A549 treated with dexamethasone at 1 μM for 4 hours (cell line): Measurements from ENCODE around the gene PCDHA8. TPM values are rescaled to one million over a fixed set of nuclear protein-coding genes. Genes with fewer than 3 reads are reported as not detected.

Experiments
- total RNA-seq: library from RNA; stranded (reverse); fragments of 200-300 nt; extraction: Qiagen RNA extraction; gene quantifications from 5 replicates; pipeline ENCODE4 v1.2.3, GENCODE V29; 2022

Gene PCDHA8
- total RNA-seq, 1 experiment from 2014 or later, result 0.04 TPM

Other genes starting within 250 kb of the PCDHA8 start
- gene CD14, start 208.0 kb upstream of the PCDHA8 start, total RNA-seq, result 2.6 to 3.4 TPM (median 3.0 TPM) in 5 replicates
- 8.1 to 14.2 TPM (median 10.8 TPM) in 5 replicates for gene TMCO6, start 201.7 kb upstream of the PCDHA8 start, total RNA-seq
- 87.2 to 125 TPM (median 90.7 TPM) in 5 replicates for gene NDUFA2, start 193.6 kb upstream of the PCDHA8 start, total RNA-seq
- gene IK, start 193.4 kb upstream of the PCDHA8 start, total RNA-seq, result 101 to 114 TPM (median 104 TPM) in 5 replicates
- gene WDR55, start 176.3 kb upstream of the PCDHA8 start, total RNA-seq, result 24.6 to 32.8 TPM (median 31.8 TPM) in 5 replicates
- gene DND1, start 167.6 kb upstream of the PCDHA8 start, total RNA-seq, result 0.37 to 0.72 TPM (median 0.49 TPM) in 5 replicates
- 75.3 to 80.9 TPM (median 78.3 TPM) in 5 replicates for gene HARS1, start 149.8 kb upstream of the PCDHA8 start, total RNA-seq
- 35.2 to 39.8 TPM (median 37.8 TPM) in 5 replicates for gene HARS2, start 149.7 kb upstream of the PCDHA8 start, total RNA-seq
- 87.0 to 126 TPM (median 90.9 TPM) in 5 replicates for gene ZMAT2, start 140.7 kb upstream of the PCDHA8 start, total RNA-seq
- 0.08 to 0.21 TPM (median 0.18 TPM) in 5 replicates for gene PCDHA1, start 55.0 kb upstream of the PCDHA8 start, total RNA-seq
- 0.02 to 0.09 TPM (median 0.06 TPM) in 5 replicates for gene PCDHA2, start 46.3 kb upstream of the PCDHA8 start, total RNA-seq
- gene PCDHA3, start 40.1 kb upstream of the PCDHA8 start, total RNA-seq, result 0.69 to 1.1 TPM (median 0.82 TPM) in 5 replicates
- gene PCDHA4, start 34.1 kb upstream of the PCDHA8 start, total RNA-seq, result 1.4 to 2.3 TPM (median 1.8 TPM) in 5 replicates
- 0.52 to 0.95 TPM (median 0.85 TPM) in 5 replicates for gene PCDHA5, start 19.6 kb upstream of the PCDHA8 start, total RNA-seq
- 0.03 to 0.13 TPM (median 0.04 TPM) in 5 replicates for gene PCDHA6, start 13.2 kb upstream of the PCDHA8 start, total RNA-seq
- 0.07 to 0.16 TPM (median 0.12 TPM) in 5 replicates for gene PCDHA7, start 6.9 kb upstream of the PCDHA8 start, total RNA-seq
- gene PCDHA9, start 7.2 kb downstream of the PCDHA8 start, total RNA-seq, result 0.01 TPM in 1 of 5 replicates, not detected in the others
- gene PCDHA10, start 14.7 kb downstream of the PCDHA8 start, total RNA-seq, result under 0.01 to 0.05 TPM (median 0.02 TPM) in 3 of 5 replicates, not detected in the others
- gene PCDHA11, start 27.8 kb downstream of the PCDHA8 start, total RNA-seq, result 0.07 to 0.34 TPM (median 0.11 TPM) in 5 replicates
- gene PCDHA12, start 34.1 kb downstream of the PCDHA8 start, total RNA-seq, result 2.8 to 3.7 TPM (median 2.9 TPM) in 5 replicates
- gene PCDHA13, start 40.9 kb downstream of the PCDHA8 start, total RNA-seq, result 0.04 to 0.09 TPM (median 0.06 TPM) in 4 of 5 replicates, not detected in the other
- 1.5 to 2.7 TPM (median 2.2 TPM) in 5 replicates for gene PCDHAC1, start 85.1 kb downstream of the PCDHA8 start, total RNA-seq
- 3.2 to 4.6 TPM (median 4.2 TPM) in 5 replicates for gene PCDHAC2, start 125.3 kb downstream of the PCDHA8 start, total RNA-seq
- not detected in 5 replicates for gene PCDHB1, start 210.2 kb downstream of the PCDHA8 start, total RNA-seq